ENCODE data around the gene SLC6A1.

DNA sequence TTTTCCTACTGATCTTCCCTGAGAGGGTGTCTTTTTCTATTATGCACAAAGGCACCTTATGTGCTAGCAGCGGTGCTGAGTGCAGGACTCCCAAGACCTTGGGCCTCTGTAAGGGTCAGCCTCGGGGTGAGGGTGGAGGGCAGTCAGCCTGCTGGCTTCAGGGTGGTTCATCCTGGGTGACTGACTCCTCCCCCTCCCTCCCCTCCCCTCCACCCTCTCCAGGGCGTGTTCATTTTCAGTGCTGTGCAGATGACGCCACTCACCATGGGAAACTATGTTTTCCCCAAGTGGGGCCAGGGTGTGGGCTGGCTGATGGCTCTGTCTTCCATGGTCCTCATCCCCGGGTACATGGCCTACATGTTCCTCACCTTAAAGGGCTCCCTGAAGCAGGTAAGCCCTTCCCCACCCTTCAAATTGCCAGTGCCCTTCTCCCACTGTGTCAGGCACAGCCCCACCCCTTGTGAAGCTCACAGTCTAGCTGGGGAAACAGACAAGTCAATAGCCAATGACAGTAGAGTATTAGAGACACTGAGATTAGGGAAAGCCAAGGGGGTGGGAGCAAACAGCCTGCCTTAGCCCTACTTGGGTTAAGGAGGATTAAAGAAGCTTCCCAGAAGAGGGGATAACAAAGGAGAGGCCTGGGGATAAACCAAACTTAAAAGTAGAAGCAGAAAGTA, 41.9 kb downstream of the SLC6A1 start:
- no peak for TF ChIP-seq YY1 (IDR thresholded peaks at IDR 0.05; ENCODE audit: insufficient read depth, insufficient read length)
- no peak for TF ChIP-seq ZNF274 (IDR thresholded peaks at IDR 0.05; ENCODE audit: low read depth, low read length)
